K562 (cell line): ENCODE data around the gene NRP1. TPM values are rescaled to one million over a fixed set of nuclear protein-coding genes. Genes with fewer than 3 reads are reported as not detected.

Source experiments
- ATAC-seq: fragments of 200-7000 bp; cut with Tn5 transposase; 3 replicates; pipeline ENCODE4 v1.9.1; 2020; ENCODE audit warnings: moderate library complexity
- BruUV-seq: library from RNA; stranded (reverse); fragments of 400-500 nt; replicated peaks from 2 replicates; lab custom pipeline; 2021; lab: Mats Ljungman, UMichigan
- CTCF ChIA-PET: fragments of 300-600 bp; formaldehyde crosslinking; extraction: SDS; loops from one replicate; lab custom pipeline; 2021; ENCODE audit warnings: low intra/inter-chr PET ratio; lab: Yijun Ruan, JAX
- POLR2A ChIA-PET: fragments of 300-600, 350-650 bp; sonication (Branson Sonifier 250); formaldehyde crosslinking; extraction: SDS; loops from one replicate; lab custom pipeline; 2021; ENCODE audit warnings: antibody characterized with exemption, inconsistent platforms; lab: Yijun Ruan, JAX
- DNase-seq, 4 experiments: peaks; one replicate each; pipeline versions ENCODE4 v3.0.0 to v3.0.0-alpha.2; 2011 to 2018; ENCODE audit warnings: low spot score in 3 of 4, mixed read lengths in 3 of 4; ENCODE audit errors: extremely low read depth in 1 of 4
- FAIRE-seq: peaks from 2 replicates; lab custom pipeline; 2011; peaks lifted over from hg19 to GRCh38; lab: Jason Lieb, UNC
- H2AFZ ChIP-seq: 2 replicates; pipeline ENCODE4 v1.6.0; 2011; ENCODE audit warnings: low read depth, low read length, control low read depth, inconsistent platforms
- H3K27ac ChIP-seq: fragments of 200-600 bp; 3 replicates; pipeline ENCODE4 v1.8.0; 2011; ENCODE audit warnings: low read depth, mild to moderate bottlenecking, control low read depth, inconsistent platforms, low read length, moderate library complexity, mixed read lengths; ENCODE audit errors: extremely low read depth
- H3K27me3 ChIP-seq, 2 experiments: fragments of 300-600 bp in 1 of 2; 2 replicates in 1 of 2; 3 replicates in 1 of 2; pipeline versions ENCODE4 v1.6.0 to v1.8.0; 2011; ENCODE audit warnings: inconsistent platforms in 2 of 2, low read length in 2 of 2, mild to moderate bottlenecking in 1 of 2, mixed read lengths in 1 of 2, moderate library complexity in 1 of 2; ENCODE audit not compliant: control insufficient read depth in 2 of 2, insufficient read depth in 2 of 2
- H3K36me3 ChIP-seq: fragments of 300-600 bp; 3 replicates; pipeline ENCODE4 v1.8.0; 2011; ENCODE audit warnings: mild to moderate bottlenecking, low read length, inconsistent platforms; ENCODE audit not compliant: control insufficient read depth, insufficient read depth
- H3K4me1 ChIP-seq, 2 experiments: fragments of 200-600 bp in 1 of 2; replicated peaks in 1 of 2; 2 replicates in 1 of 2; 3 replicates in 1 of 2; pipeline versions ENCODE4 v1.5.1 to v1.8.0; 2011; ENCODE audit warnings: inconsistent platforms in 2 of 2, low read length in 2 of 2, mild to moderate bottlenecking in 1 of 2, mixed read lengths in 1 of 2, moderate library complexity in 1 of 2; ENCODE audit not compliant: control insufficient read depth in 2 of 2, insufficient read depth in 2 of 2
- H3K4me2 ChIP-seq: 2 replicates; pipeline ENCODE4 v1.6.1; 2011; ENCODE audit warnings: low read length, control low read depth, inconsistent platforms, mixed read lengths; ENCODE audit not compliant: insufficient read depth
- H3K4me3 ChIP-seq: fragments of 200-600 bp; sonication (generic), shearing (Covaris generic); 2 replicates; pipeline ENCODE4 v1.5.1; 2016; ENCODE audit warnings: control low read depth, inconsistent platforms
- H3K79me2 ChIP-seq: fragments of 200-600 bp; 3 replicates; pipeline ENCODE4 v1.8.0; 2011; ENCODE audit warnings: low read length, inconsistent platforms; ENCODE audit not compliant: control insufficient read depth, insufficient read depth
- H3K9ac ChIP-seq, 2 experiments: 2 replicates each; pipeline versions ENCODE4 v1.6.0 to v1.6.1; 2011; ENCODE audit warnings: low read depth in 2 of 2, low read length in 2 of 2, control low read depth in 1 of 2, inconsistent platforms in 1 of 2, mild to moderate bottlenecking in 1 of 2, mixed read lengths in 1 of 2; ENCODE audit not compliant: insufficient read depth in 1 of 2
- H3K9me1 ChIP-seq: one replicate; pipeline ENCODE4 v1.6.0; 2011; ENCODE audit warnings: inconsistent platforms, mild to moderate bottlenecking, low read length, moderate library complexity; ENCODE audit not compliant: control insufficient read depth, insufficient read depth
- H3K9me3 ChIP-seq: replicated peaks from 2 replicates; pipeline ENCODE4 v1.5.1; 2011; ENCODE audit warnings: low read depth, low read length, inconsistent platforms; ENCODE audit not compliant: control insufficient read depth, insufficient read depth
- H4K20me1 ChIP-seq: replicated peaks from 2 replicates; pipeline ENCODE4 v1.6.1; 2011; ENCODE audit warnings: low read length, inconsistent platforms, mixed read lengths; ENCODE audit not compliant: control insufficient read depth, insufficient read depth
- BDP1 ChIP-seq: IDR thresholded peaks from 3 replicates; pipeline ENCODE4 v1.6.1; 2011; ENCODE audit not compliant: insufficient read length, insufficient read depth
- BHLHE40 ChIP-seq: IDR thresholded peaks from 2 replicates; pipeline ENCODE4 v1.6.1; 2011; ENCODE audit warnings: low read length, improper control_type of control experiment
- GATAD2A ChIP-seq: fragments of 450-650 bp; IDR thresholded peaks from 2 replicates; pipeline ENCODE4 v1.6.1; 2017
- HINFP ChIP-seq: fragments of 450-650 bp; conservative IDR thresholded peaks from 2 replicates; pipeline ENCODE4 v1.6.1; 2016; ENCODE audit warnings: missing genetic modification characterization, low read depth, mild to moderate bottlenecking, control low read depth, missing compliant biosample characterization
- KDM1A ChIP-seq, 2 experiments: fragments of 450-650 bp; IDR thresholded peaks; 2 replicates each; pipeline ENCODE4 v1.6.1; 2016; ENCODE audit warnings: mild to moderate bottlenecking in 2 of 2
- MECOM ChIP-seq: fragments of 250-450 bp; sonication (Bioruptor Pico); IDR thresholded peaks from 2 replicates; pipeline ENCODE4 v1.8.0; 2022; ENCODE audit warnings: inconsistent platforms
- NFRKB ChIP-seq: fragments of 450-650 bp; IDR thresholded peaks from 2 replicates; pipeline ENCODE4 v1.6.1; 2016; ENCODE audit warnings: low read depth
- RFX7 ChIP-seq: fragments of 250-450 bp; sonication (Bioruptor Pico); IDR thresholded peaks from 2 replicates; pipeline ENCODE4 v1.5.1; 2021; ENCODE audit warnings: mild to moderate bottlenecking
- SMARCA5 ChIP-seq: fragments of 450-650 bp; IDR thresholded peaks from 2 replicates; pipeline ENCODE4 v1.6.1; 2016
- SREBF1 ChIP-seq: fragments of 150-350 bp; IDR thresholded peaks from 2 replicates; pipeline ENCODE4 v1.6.1; 2014; ENCODE audit warnings: antibody characterized with exemption, low read depth, low read length, borderline replicate concordance
- UBTF ChIP-seq, 2 experiments: IDR thresholded peaks; 2 replicates each; pipeline ENCODE4 v1.6.1; 2012; ENCODE audit warnings: improper control_type of control experiment in 2 of 2, low read depth in 2 of 2, low read length in 2 of 2, borderline replicate concordance in 1 of 2
- ZFP30 ChIP-seq: fragments of 250-450 bp; sonication (Bioruptor Pico); IDR thresholded peaks from 2 replicates; pipeline ENCODE4 v1.8.0; 2022; ENCODE audit warnings: moderate library complexity, mild to moderate bottlenecking, inconsistent platforms, borderline replicate concordance
- ZKSCAN8 ChIP-seq: fragments of 200-800 bp; sonication (Bioruptor generic); IDR thresholded peaks from 2 replicates; pipeline ENCODE4 v1.6.1; 2016; ENCODE audit warnings: missing genetic modification characterization, missing compliant biosample characterization
- ZNF274 ChIP-seq: IDR thresholded peaks from 2 replicates; pipeline ENCODE4 v1.6.1; 2011; ENCODE audit warnings: low read depth, mild to moderate bottlenecking, low read length, moderate library complexity, borderline replicate concordance
- ZNF3 ChIP-seq: fragments of 250-450 bp; sonication (Bioruptor Pico); IDR thresholded peaks from 2 replicates; pipeline ENCODE4 v1.5.0; 2021; ENCODE audit warnings: mild to moderate bottlenecking, moderate library complexity
- ZNF778 ChIP-seq: fragments of 450-650 bp; formaldehyde crosslinking; IDR thresholded peaks from 2 replicates; pipeline ENCODE4 v1.4.0; 2020; ENCODE audit warnings: mild to moderate bottlenecking, moderate library complexity
- WGBS: fragments of 100-300 bp; shearing (Covaris generic); methylation state at CpG from one replicate; pipeline ENCODE4 v1.1.6; 2016; ENCODE audit warnings: low coverage, mixed read lengths; ENCODE audit not compliant: insufficient coverage; ENCODE audit errors: missing lambda C conversion rate; 5-methylcytosine and 5-hydroxymethylcytosine counted together
- in situ Hi-C: fragments of 300-500 bp; cut with MboI; formaldehyde crosslinking; loops from 4 replicates; pipeline ENCODE4 v1.15.0; 2018; ENCODE audit warnings: inconsistent platforms, mixed read lengths
- intact Hi-C: fragments of 100-400 bp; cut with micrococcal nuclease; formaldehyde crosslinking; loops from 2 replicates; pipeline ENCODE4 v1.14.2; 2022
- polyA plus RNA-seq, 8 experiments: library from polyadenylated mRNA; depleted of rRNA in 4 of 8; stranded (reverse) in 5 of 8; unstranded in 3 of 8; fragments of >200 nt; fragmentation: Nextera tagmentation in 2 of 8; fragmentation: Illumina TruSeq in 1 of 8; extraction: Ambion mirVana in 2 of 8; extraction: Trizol in 1 of 8; gene quantifications; 2 replicates each; pipeline versions ENCODE4 v1.2.1 to v1.2.3, GENCODE V29; 2011 to 2014; ENCODE audit warnings: inconsistent platforms in 1 of 8, missing spikeins in 1 of 8
- total RNA-seq, 7 experiments: library from RNA; depleted of rRNA in 6 of 7; stranded (reverse); fragments of >200 nt in 6 of 7; fragmentation: Illumina TruSeq in 2 of 7; extraction: Trizol in 2 of 7; gene quantifications; 2 replicates each; pipeline versions ENCODE4 v1.2.1 to v1.2.3, GENCODE V29; 2011 to 2021; ENCODE audit warnings: low replicate concordance in 1 of 7

Gene NRP1
- total and polyA plus RNA-seq, 9 of the 15 experiments (the other 6 are each of a cell fraction or from before 2014, with no cell fraction given), result 0.01 to 0.38 (median 0.04) TPM; not detected in 5

DNA sequence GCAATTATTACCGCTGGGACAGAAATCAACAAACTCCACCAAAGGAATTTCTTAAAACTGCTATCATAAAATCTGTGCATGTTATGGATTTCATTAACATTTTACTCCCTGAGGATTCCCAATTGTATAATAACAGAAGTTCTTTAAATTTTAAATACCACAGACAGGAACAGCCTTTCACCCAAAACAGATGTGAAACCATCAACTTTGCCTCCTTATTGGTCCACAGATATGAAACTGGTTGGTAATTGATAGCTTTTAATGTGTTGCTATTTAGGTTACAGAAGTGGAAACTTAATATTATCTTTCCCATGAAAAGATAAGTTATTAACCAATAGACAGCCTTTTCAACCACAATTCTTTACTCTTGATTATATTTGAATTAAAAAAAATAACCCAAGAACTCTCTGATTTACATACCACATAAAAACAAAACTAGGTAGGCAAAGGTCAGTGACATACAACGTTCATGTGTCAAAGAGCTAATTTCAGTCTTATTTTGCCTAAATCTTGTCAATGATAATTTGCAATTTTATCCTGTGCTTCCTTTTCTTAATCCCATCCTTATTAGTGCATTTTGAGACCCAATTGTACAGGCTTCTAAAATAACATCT, 90.0 kb downstream of the NRP1 start:
- no peaks in the 10 kb centered on the region for H3K9me1 ChIP-seq
- no peak overlapping the region for H3K4me2 ChIP-seq
- no peaks in the 10 kb centered on the region for H3K27me3 ChIP-seq
- no peaks in the 10 kb centered on the region for H3K9me3 ChIP-seq
- no peak overlapping the region for H3K27ac ChIP-seq
- no peak overlapping the region for H3K9ac ChIP-seq
- BruUV-seq, result no TSS peak
- intact Hi-C loops, result no loop called here
- POLR2A ChIA-PET, result no interaction called here
- TF ChIP-seq HINFP (tag) (no peak), ZNF778 (CRISPR knock-in tag) (no peak), KDM1A (IDR thresholded peaks at IDR 0.05) (no peak), ZNF274 (no peak), ZFP30 (no peak), MECOM (CRISPR knock-in tag) (no peak), SREBF1 (no peak), BHLHE40 (no peak), RFX7 (CRISPR knock-in tag) (no peak), UBTF (IDR thresholded peaks at IDR 0.05; ENCODE audit: borderline replicate concordance in 1 of 2, low read depth in 2 of 2, low read length in 2 of 2) (no peak), SMARCA5 (no peak), ZNF3 (CRISPR knock-in tag) (no peak), BDP1 (no peak), GATAD2A (no peak), ZKSCAN8 (CRISPR knock-in tag) (no peak), NFRKB (no peak)
- TF ChIP-seq, all 486 proteins: peak for 0
- CTCF ChIA-PET, result no interaction called here
- no peak for FAIRE-seq
- no peak for ATAC-seq
- 2% methylated on average over 2 of the region's 2 CpGs for WGBS
- no peaks in the 10 kb centered on the region for H4K20me1 ChIP-seq
- no peaks in the 10 kb centered on the region for H3K79me2 ChIP-seq
- H2AFZ ChIP-seq, result no peak overlapping the region
- in situ Hi-C loops, result no loop called here
- no peak for DNase-seq
- H3K4me3 ChIP-seq, result no peak overlapping the region
- no peaks in the 10 kb centered on the region for H3K4me1 ChIP-seq
- H3K36me3 ChIP-seq, result no peaks in the 10 kb centered on the region
